ENCODE results near the gene INO80D.

GRCh38 chr2:205965707-205966106, 120.3 kb downstream of the INO80D start:
- TF ChIP-seq CTCF (IDR thresholded peaks at IDR 0.05) (no peak), POLR2A (IDR thresholded peaks at IDR 0.05) (no peak)

Data from uterus (tissue), 2 donors.